OCI-LY1 (cell line): ENCODE data around the gene MED27.

Experiments used
- H2AFZ ChIP-seq: fragments of 200-600 bp; sonication (generic), shearing (Covaris generic); 2 replicates; pipeline ENCODE4 v1.6.0; 2014; ENCODE audit warnings: antibody characterized with exemption, mild to moderate bottlenecking, low read length
- H3F3A ChIP-seq: fragments of 200-600 bp; sonication (generic), shearing (Covaris generic); 2 replicates; pipeline ENCODE4 v1.6.0; 2014; ENCODE audit warnings: mild to moderate bottlenecking, antibody characterized with exemption, low read length, moderate library complexity; ENCODE audit not compliant: insufficient read depth
- H3K27ac ChIP-seq: fragments of 200-600 bp; sonication (generic); 2 replicates; pipeline ENCODE4 v1.5.1; 2014; ENCODE audit warnings: low read length, mixed run types, mild to moderate bottlenecking, low read depth; ENCODE audit not compliant: poor library complexity, severe bottlenecking
- H3K27me3 ChIP-seq: fragments of 200-600 bp; sonication (generic); 2 replicates; pipeline ENCODE4 v1.6.0; 2014; ENCODE audit warnings: antibody characterized with exemption, mild to moderate bottlenecking, low read length, moderate library complexity; ENCODE audit not compliant: insufficient read depth
- H3K36me3 ChIP-seq: fragments of 200-600 bp; sonication (generic); 2 replicates; pipeline ENCODE4 v1.6.1; 2014; ENCODE audit warnings: mild to moderate bottlenecking, antibody characterized with exemption, low read length, moderate library complexity, mixed read lengths; ENCODE audit not compliant: insufficient read depth
- H3K4me1 ChIP-seq: fragments of 200-600 bp; sonication (generic); 2 replicates; pipeline ENCODE4 v1.5.1; 2014; ENCODE audit warnings: mild to moderate bottlenecking, low read length, moderate library complexity; ENCODE audit not compliant: insufficient read depth, severe bottlenecking
- H3K4me2 ChIP-seq: fragments of 200-600 bp; sonication (generic), shearing (Covaris generic); 2 replicates; pipeline ENCODE4 v1.6.1; 2014; ENCODE audit warnings: low read length
- H3K4me3 ChIP-seq: fragments of 200-600 bp; sonication (generic); 2 replicates; pipeline ENCODE4 v1.5.1; 2014; ENCODE audit warnings: low read length, low read depth, mild to moderate bottlenecking, mixed read lengths; ENCODE audit not compliant: poor library complexity, severe bottlenecking
- H3K79me2 ChIP-seq: fragments of 200-600 bp; shearing (Covaris generic); 2 replicates; pipeline ENCODE4 v1.6.1; 2016; ENCODE audit warnings: mixed run types, low read length, mixed read lengths; ENCODE audit not compliant: insufficient read depth
- H3K9ac ChIP-seq: fragments of 200-600 bp; sonication (generic), shearing (Covaris generic); 2 replicates; pipeline ENCODE4 v1.6.1; 2014; ENCODE audit warnings: mild to moderate bottlenecking, low read length, mixed read lengths
- H3K9me2 ChIP-seq: fragments of 200-600 bp; sonication (generic), shearing (Covaris generic); 2 replicates; pipeline ENCODE4 v1.6.1; 2014; ENCODE audit warnings: low read depth, mild to moderate bottlenecking, low read length, mixed read lengths
- H3K9me3 ChIP-seq: fragments of 200-600 bp; shearing (Covaris generic); 2 replicates; pipeline ENCODE4 v1.6.1; 2014; ENCODE audit warnings: low read length, mixed read lengths
- H4K20me1 ChIP-seq: fragments of 200-600 bp; sonication (generic), shearing (Covaris generic); 2 replicates; pipeline ENCODE4 v1.6.0; 2016; ENCODE audit warnings: mild to moderate bottlenecking, low read length; ENCODE audit not compliant: insufficient read depth
- EZH2 ChIP-seq: fragments of 200-600 bp; sonication (generic), shearing (Covaris generic); IDR thresholded peaks from 2 replicates; pipeline ENCODE4 v1.8.0; 2017; ENCODE audit warnings: borderline replicate concordance, mixed run types, mild to moderate bottlenecking, antibody characterized with exemption, low read length, moderate library complexity, mixed read lengths
- TF ChIP-seq, protein P1 (sequence below): fragments of 200-600 bp; sonication (generic), shearing (Covaris generic); IDR thresholded peaks from 2 replicates; pipeline ENCODE4 v1.5.1; 2017; ENCODE audit warnings: mild to moderate bottlenecking, antibody characterized with exemption, low read length, moderate library complexity, mixed read lengths

Gene MED27

DNA sequence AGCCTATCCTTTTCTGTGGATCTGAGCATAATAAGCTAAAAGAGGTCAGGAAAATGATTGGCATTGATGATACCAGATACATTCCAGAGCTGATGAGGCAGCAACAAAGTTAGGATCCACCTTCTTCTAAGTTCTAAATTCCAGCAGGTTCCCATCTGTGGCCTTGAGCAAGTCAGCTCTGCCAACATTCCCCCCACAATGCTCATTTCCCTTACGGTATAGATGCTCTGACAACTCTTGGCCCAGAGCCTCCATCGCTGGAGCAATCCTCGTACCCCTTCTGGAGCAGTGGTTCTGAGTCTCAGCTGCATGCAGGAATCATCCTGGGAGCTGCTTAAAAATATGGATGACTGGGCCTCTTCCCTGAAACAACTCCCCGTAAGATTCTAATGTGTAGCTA, 78.1 kb downstream of the MED27 start:
- peaks cover 10% of the 10 kb centered on the region for H3K4me1 ChIP-seq
- H3K27me3 ChIP-seq = no peaks in the 10 kb centered on the region
- H3K27ac ChIP-seq = no peak overlapping the region
- no peaks in the 10 kb centered on the region; the same call in 1 of the 2 replicates for H4K20me1 ChIP-seq
- H3K9me2 ChIP-seq = no peaks in the 10 kb centered on the region
- H3K9me3 ChIP-seq = no peaks in the 10 kb centered on the region
- H2AFZ ChIP-seq = no peak overlapping the region
- no peaks in the 10 kb centered on the region for H3F3A ChIP-seq
- H3K4me2 ChIP-seq = no peak overlapping the region
- no peaks in the 10 kb centered on the region for H3K79me2 ChIP-seq
- H3K9ac ChIP-seq = no peak overlapping the region
- no peaks in the 10 kb centered on the region for H3K36me3 ChIP-seq
- no peak overlapping the region for H3K4me3 ChIP-seq
- TF ChIP-seq, protein P1, sequence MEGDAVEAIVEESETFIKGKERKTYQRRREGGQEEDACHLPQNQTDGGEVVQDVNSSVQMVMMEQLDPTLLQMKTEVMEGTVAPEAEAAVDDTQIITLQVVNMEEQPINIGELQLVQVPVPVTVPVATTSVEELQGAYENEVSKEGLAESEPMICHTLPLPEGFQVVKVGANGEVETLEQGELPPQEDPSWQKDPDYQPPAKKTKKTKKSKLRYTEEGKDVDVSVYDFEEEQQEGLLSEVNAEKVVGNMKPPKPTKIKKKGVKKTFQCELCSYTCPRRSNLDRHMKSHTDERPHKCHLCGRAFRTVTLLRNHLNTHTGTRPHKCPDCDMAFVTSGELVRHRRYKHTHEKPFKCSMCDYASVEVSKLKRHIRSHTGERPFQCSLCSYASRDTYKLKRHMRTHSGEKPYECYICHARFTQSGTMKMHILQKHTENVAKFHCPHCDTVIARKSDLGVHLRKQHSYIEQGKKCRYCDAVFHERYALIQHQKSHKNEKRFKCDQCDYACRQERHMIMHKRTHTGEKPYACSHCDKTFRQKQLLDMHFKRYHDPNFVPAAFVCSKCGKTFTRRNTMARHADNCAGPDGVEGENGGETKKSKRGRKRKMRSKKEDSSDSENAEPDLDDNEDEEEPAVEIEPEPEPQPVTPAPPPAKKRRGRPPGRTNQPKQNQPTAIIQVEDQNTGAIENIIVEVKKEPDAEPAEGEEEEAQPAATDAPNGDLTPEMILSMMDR = no peak
- no peak for TF ChIP-seq EZH2

DNA sequence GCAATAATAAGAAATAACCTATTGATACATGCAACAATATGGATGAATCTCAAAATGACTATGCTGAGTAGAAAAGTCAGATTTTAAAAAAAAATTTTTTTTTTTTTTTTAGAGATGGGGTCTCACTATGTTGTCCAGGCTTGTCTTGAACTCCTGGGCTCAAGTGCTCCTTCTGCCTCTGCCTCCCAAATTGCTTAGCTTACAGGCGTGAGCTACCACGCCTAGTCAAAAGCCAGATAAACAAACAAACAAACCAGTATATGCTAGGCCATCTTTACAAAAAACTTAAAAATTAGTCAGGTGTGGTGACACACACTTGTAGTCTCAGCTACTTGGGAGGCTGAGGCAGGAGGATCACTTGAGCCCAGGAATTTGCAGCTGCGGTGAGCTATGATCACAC, 79.0 kb downstream of the MED27 start:
- Histone ChIP-seq H3F3A (no peaks in the 10 kb centered on the region), H3K27ac (no peak overlapping the region), H3K4me1 (peaks cover 10% of the 10 kb centered on the region), H3K9me2 (no peaks in the 10 kb centered on the region), H3K9me3 (no peaks in the 10 kb centered on the region), H3K9ac (no peak overlapping the region), H3K79me2 (no peaks in the 10 kb centered on the region), H3K27me3 (no peaks in the 10 kb centered on the region), H3K36me3 (no peaks in the 10 kb centered on the region), H3K4me3 (no peak overlapping the region), H2AFZ (no peak overlapping the region), H4K20me1 (no peaks in the 10 kb centered on the region; the same call in 1 of the 2 replicates), H3K4me2 (no peak overlapping the region)
- TF ChIP-seq EZH2 = no peak
- TF ChIP-seq, protein P1 = no peak

DNA sequence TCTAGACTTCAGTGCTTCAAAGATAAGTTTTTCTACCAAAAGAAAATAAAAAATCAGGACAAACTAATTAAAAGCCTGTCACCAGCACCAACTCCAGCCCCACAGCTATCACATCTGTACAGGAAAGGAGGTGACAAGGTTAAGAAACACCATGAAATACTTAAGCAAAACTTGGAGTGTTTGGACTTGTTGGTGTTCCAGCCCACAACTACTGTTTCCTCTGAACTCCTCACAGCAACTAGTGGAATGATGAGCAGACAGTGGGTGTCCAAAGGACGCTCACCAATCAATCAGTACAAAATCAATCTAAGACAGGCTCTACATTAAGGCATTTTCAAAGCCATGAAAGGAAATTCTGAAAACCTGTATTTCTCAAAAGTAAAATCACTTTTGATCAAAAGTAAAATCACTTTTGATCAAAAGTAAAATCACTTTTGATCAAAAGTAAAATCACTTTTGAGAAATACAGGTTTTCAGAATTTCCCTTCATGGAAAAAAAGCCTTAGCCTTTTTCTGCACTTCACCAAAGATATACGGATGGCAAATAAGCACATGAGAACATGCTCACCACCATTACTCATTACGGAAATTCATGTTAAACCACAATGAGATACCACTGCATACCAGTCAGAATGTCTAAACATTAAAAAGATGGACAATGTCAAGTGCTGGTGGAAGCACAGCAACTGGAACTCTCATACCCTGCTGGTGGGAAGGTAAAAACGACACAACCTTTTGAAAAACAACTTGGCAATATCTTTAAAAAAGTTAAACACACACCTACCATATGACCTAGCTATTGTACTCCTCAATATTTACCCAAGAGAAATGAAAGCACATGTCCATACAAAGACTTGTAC, 79.7 kb downstream of the MED27 start:
- H3K36me3 ChIP-seq = no peaks in the 10 kb centered on the region
- no peak overlapping the region for H3K9ac ChIP-seq
- no peak overlapping the region for H3K27ac ChIP-seq
- H3K4me2 ChIP-seq = no peak overlapping the region
- H3K79me2 ChIP-seq = no peaks in the 10 kb centered on the region
- no peaks in the 10 kb centered on the region for H3K27me3 ChIP-seq
- H3K9me3 ChIP-seq = no peaks in the 10 kb centered on the region
- peaks cover 10% of the 10 kb centered on the region for H3K4me1 ChIP-seq
- no peaks in the 10 kb centered on the region for H4K20me1 ChIP-seq
- H3K9me2 ChIP-seq = no peaks in the 10 kb centered on the region
- H3F3A ChIP-seq = no peaks in the 10 kb centered on the region
- TF ChIP-seq EZH2 = no peak
- TF ChIP-seq, protein P1 = no peak
- no peak overlapping the region for H3K4me3 ChIP-seq
- H2AFZ ChIP-seq = no peak overlapping the region
